HS-27A (cell line): ENCODE measurements around the gene TXNRD2.
"Not testable (repeated sequence)": the region's sequence is repeated elsewhere in the genome, so short reads cannot be mapped to it uniquely, and the experiment has no call there.

Experiments
- DNase-seq: peaks from one replicate; pipeline ENCODE4 v3.0.0-alpha.2; 2012; ENCODE audit warnings: low read depth, missing footprints

TXNRD2 gene

DNA sequence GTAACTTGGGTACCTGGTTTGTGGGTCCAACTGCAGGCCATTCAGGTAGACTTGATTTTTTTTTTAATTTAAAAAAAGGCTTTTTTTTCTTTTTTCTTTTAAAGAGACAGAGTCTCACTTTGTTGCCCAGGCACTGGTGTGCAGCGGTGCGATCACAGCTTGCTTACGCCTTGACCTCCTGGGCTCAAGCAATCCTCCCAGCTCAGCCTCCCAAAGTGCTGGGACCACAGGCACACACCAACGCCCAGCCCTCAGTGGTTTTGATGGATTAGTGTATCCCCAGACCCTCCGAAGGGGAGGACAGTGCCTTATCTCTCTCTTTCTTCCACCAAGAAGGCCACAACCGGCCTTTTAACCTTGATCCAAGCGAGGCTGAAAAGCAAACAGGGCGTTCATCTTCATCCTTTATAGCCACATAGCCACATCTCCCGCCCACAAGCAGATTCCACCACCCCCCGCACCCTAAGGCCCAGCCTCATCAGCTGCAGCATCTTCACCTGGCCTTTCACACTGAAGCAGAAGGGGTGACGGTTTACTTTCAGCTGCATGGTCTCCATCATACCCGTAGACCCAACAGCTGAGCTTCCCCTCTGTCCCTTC lies 17.6 kb downstream of the TXNRD2 start:
- no peak for DNase-seq

DNA sequence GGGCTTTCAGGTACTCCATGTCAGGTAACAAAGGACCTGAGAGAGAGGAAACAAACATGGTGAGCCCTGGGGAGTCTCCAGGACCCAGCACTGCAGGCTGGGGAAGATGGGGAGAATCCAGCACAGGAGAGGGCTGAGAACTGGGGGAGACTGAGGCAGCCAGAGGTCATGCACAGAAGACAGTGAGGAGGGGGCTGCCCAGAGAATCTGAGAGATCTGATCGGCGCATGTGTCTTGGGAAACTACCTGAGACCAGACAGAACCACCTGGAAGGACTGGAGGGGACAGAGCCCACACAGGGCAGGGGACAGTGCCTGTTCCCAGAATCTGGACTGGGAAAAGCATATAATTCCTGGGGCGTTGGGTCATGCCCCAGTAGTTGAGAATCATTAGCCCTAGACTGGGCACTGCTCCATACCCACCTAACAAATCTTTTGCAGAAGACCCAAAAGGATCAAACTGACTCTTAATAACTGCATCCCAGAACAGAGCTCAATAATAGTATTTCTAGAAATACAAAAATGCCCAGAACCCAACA lies 20.0 kb downstream of the TXNRD2 start:
- DNase-seq, result no peak

GRCh38 chr22:19919701-19920363 lies 21.8 kb downstream of the TXNRD2 start:
- no peak for DNase-seq

DNA sequence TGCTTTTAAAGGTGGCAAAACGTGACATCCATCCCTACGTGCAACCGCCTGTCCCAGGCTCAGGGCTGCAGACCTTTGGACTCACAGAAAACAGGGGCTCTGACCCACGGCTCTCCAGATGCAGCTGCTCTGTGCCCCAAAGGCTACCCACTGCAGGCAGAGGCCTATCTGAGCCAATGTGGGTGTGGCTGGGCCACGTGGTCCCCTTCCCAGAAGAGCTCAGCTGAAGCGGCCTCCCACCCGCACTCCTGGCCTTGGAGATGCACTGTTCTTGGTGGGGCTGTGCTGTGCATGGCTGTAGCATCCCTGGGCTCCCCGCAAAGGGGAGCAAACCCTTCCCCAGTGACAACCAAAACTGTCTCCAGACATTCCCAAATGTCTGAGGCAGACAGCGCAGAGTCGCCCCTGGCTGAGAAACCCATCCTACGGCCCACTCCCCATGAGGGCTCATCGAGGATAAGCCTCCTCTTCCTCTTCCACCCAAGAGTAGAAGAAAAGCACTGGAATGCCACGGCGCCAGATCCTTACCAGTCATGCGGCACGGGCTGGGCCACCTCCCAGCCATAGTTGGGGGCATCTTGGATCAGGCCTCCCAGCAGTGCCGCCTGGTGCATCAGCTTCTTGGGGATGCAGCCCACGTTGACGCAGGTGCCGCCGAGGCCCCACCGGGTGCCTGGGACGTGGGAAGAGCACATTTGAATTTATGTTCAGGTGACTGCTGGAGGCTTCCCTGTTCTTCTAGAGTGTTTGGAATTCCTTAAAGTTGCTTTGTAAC lies 23.1 kb downstream of the TXNRD2 start:
- no peak for DNase-seq

DNA sequence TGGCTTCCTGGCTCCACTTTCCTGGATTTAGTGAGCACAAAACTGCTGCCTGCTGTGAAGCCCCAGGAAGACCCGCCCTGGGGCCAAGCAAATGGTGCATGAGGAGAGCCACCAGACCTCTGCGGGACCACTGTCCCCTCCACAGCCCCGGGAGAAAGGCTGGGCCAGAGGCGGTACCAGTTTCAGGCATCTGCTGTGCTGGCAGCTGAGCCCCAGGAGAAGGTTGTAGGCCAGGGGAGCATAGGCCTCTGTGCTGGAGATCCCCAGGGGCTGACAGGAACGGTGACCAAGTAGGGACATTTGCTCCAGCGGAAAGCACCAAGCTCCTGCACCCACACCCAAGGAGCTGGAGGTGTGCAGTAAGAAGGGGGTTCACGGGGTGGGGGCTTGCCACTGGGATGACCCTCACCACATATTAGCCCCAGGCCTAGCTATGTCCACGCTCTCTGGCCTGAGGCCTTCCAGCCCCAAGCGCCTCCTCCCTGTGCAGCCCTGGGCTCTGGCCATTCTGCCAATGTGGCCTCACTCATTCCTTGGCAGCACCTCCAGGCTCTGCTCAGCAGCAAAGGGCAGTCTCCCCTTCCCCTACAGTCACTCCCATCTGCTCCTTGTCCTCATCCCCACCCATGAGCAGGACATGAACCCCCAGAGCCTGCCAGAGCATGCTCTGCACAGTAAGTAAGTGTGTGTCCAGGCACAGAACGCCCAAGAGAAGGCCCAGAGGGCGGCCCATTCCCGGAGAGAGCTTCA lies 24.1 kb downstream of the TXNRD2 start:
- DNase-seq, result no peak

DNA sequence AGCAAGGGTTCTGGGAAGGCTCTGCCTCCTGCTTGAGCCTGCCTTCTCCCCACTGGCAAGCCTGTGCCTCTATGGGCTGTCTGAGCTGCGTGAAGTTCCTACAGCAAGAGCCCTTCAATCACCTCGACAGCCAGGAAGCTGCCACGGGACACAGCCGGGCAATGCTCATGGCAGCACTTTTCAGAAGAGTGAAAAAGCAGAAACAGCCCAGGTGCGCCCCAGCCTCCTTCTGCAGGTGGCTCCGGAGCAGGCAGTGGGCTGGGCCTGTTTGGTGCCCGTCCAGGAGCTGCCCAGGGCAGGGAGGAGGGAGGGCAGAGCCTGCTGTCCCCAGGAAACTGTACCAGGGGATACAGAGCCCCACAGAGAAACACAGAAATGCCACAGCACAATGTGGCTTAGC lies 24.7 kb downstream of the TXNRD2 start:
- no peak for DNase-seq

DNA sequence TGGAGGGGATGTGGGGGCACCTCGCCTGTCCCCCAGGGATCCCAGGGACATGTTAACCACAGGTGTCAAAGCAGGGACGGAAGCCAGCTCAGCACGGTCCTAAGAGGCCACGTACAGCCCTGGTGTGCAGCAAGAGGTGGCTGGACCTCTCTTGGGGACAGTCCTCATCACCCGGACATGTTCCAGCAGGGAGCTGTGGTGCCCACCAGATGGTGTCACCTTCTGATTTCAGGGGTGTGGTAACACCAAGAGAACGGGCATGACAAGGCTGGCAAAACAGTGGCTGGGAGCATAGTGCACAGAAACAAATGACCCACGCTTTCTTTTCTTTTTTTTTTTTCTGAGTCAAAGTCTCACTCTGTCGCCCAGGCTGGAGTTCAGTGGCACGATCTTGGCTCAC lies 25.6 kb downstream of the TXNRD2 start:
- DNase-seq, result no peak

GRCh38 chr22:19915287-19915954 lies 26.2 kb downstream of the TXNRD2 start:
- DNase-seq, result no peak

- DNase-seq, result no peak
Measured at GRCh38 chr22:19914201-19914943, 27.2 kb downstream of the TXNRD2 start.

GRCh38 chr22:19913337-19913936 lies 28.2 kb downstream of the TXNRD2 start:
- DNase-seq, result no peak

DNA sequence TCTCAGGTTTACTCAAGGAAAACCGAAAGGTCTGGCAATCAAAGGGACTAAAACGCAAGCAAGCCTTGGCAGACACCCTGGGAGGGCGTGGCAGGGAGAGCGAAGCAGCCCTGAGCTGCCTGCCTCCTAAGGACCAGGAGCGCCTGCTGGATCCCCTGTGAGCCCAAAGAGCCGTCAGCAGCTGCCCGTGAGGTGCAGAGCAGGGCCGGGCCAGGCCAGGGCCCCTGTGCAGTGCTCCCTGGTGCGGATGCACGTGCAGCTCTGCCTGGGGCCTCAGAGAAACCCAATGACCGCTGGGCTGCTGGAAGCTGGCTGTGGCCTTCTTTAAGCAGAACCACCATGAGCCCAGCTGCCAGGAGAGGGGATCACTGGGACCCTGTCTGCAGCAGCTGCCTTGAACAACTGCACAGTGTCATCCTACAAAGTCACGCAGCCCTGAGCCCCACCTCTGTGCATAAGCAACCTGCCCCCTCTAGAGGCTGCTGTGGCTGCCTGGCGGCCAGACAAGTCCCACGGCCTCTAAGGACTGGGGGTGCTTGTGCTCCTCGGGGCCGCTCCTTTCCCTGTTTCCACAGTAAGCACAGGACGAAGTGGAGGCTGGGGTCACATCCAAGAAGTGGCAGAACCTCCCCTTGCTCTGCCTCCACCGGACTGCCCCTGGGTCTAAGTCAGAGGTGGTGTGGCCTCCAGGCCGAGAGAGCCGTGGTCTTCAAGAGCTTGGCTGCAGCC lies 29.2 kb downstream of the TXNRD2 start:
- DNase-seq, result no peak

DNA sequence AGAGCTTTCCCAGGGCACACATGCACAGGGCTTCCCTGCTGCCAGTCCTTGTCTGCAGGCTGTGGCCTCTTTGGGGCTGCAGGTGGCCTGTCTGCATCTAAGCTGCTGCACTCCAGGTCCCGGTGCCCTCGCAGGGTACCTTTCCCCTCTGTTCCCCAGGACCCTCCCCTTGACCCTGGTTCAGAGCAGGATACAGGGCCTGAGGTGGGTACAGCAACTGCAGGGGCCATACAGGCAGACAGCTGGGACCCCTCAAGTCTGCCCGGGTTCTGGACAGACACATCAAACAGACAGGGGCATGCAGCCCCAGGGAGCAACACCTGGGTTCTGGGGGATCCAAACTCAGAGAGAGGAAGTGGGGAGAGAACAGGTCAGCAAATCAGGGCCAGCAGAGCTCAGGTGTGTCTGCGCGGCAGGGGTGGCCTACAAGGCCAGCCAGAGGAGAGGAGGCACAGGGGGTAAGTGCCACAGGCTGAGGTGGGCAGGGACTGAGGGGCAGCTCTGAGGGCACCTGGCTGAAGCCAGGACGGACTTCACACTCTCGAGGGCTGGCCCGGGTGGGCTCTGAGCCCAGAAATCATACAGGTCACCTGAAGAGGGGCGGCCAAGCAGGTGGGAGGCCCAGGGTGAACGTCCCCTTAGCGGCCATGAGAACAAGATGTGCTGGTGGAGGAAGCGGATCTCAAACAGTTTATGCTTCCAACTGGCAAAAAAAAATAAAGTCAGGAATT lies 29.9 kb downstream of the TXNRD2 start:
- no peak for DNase-seq

DNA sequence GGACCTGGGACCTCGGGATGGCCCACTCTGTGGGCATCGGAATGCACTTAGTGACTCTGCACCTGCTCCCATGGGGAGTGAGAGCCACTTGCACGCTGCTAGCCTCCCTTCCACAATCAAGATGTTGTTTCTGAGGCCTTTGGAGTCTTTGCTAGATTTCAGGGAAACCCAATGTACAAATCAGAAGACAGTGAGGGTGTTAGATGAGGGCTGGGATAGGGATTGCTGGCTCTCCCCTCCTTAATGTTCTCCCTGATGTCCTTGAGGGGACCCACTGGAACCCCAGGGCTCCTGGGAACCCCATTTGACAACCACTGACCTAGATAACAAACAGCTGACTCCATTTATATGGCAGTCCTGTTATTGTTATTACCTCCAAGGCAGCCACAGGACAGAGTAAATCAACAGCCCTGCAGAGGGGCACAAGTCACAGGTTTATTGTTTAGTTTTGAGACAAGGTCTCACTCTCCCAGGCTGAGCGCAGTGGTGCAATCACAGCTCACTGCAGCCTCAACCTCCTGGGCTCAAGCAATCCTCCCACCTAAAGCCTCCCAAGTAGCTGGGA lies 31.4 kb downstream of the TXNRD2 start:
- no peak for DNase-seq

- peak; percentile 39 for DNase-seq
Measured at GRCh38 chr22:19909350-19910179, 32.1 kb downstream of the TXNRD2 start.

DNA sequence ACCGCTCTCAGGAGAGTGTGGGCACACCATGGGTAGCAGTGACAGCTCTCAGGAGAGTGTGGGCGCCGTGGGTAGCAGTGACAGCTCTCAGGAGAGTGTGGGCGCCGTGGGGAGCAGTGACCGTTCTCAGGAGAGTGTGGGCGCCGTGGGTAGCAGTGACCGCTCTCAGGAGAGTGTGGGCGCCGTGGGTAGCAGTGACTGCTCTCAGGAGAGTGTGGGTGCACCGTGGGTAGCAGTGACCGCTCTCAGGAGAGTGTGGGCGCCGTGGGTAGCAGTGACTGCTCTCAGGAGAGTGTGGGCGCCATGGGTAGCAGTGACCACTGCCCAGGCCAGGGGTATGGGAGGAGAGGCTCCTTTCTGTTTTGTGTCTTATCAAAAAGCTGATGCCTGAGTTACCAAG lies 33.7 kb downstream of the TXNRD2 start:
- not testable (repeated sequence) for DNase-seq

DNA sequence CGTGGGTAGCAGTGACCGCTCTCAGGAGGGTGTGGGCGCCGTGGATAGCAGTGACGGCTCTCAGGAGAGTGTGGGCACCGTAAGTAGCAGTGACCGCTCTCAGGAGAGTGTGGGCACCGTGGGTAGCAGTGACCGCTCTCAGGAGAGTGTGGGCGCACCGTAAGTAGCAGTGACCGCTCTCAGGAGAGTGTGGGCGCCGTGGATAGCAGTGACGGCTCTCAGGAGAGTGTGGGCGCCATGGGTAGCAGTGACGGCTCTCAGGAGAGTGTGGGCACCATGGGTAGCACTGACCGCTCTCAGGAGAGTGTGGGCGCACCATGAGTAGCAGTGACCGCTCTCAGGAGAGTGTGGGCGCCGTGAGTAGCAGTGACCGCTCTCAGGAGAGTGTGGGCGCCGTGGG lies 34.8 kb downstream of the TXNRD2 start:
- DNase-seq, result not testable (repeated sequence)

GRCh38 chr22:19905347-19906276 lies 36.0 kb downstream of the TXNRD2 start:
- DNase-seq, result no peak
